Measurements from ENCODE around the gene POU2AF1. TPM values are rescaled to one million over a fixed set of nuclear protein-coding genes. Genes with fewer than 3 reads are reported as not detected.
A peak's percentile ranks its signal among the peaks of the same experiment; 100 is the strongest.

The POU2AF1 gene
- total and polyA plus RNA-seq, 2 of the 13 experiments (the other 11 are each of a cell fraction or from before 2014, with no cell fraction given) = 1.9 to 3.6 TPM

DNA sequence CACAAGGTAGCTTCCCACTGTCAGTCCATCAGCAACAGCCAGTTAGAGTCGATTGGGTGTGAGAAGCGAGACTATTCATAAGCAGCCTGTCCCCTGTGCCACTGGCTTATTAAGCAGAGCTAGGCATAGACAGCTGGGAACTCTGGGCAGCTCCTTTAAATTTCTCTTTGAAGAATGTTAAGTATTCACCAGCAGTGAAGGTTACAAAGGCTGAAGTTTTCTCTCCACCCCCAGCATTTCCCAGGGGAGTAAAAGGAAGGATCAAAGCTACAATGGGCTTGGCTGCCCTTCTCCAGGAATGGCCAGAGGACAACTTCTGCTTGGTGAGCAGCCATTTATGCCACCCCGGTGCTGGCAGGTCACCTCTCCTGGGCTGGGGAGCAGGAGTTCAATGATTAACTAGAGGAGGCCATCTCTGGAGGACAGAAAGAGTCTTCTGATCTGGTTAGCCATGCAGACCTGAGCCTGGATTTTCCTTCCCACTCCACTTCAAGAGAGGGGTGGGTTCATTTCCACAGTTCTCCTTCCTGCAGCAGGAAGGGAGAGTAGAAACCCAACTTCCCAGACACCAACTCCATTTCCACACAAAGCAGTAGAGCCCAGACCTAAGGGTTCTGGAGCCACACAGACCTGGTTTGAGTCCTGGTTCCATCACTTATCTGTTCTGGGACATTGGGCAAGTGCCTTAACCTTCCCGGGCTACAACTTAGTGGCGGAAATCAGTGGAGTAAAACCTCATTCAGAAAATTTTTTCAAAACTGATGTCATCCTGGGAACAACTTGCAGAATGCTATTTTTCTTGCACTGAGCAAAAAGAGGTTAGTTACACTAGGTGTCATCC, 58.1 kb downstream of the POU2AF1 start (continued):
- TF ChIP-seq ZNF326 (CRISPR knock-in tag; IDR thresholded peaks at IDR 0.05; ENCODE audit: borderline replicate concordance) (no peak), ZNF333 (CRISPR knock-in tag; IDR thresholded peaks at IDR 0.05; ENCODE audit: borderline replicate concordance) (no peak), ZNF773 (CRISPR knock-in tag; IDR thresholded peaks at IDR 0.05; ENCODE audit: borderline replicate concordance) (no peak), KLF12 (CRISPR knock-in tag; IDR thresholded peaks at IDR 0.05; ENCODE audit: borderline replicate concordance) (no peak), ZNF713 (CRISPR knock-in tag; IDR thresholded peaks at IDR 0.05) (no peak), BRCA1 (CRISPR knock-in tag; IDR thresholded peaks at IDR 0.05) (no peak), ATRX (CRISPR knock-in tag; IDR thresholded peaks at IDR 0.05; ENCODE audit: borderline replicate concordance) (no peak), BHLHE40 (IDR thresholded peaks at IDR 0.05; ENCODE audit: low read length) (no peak), ZHX2 (IDR thresholded peaks at IDR 0.05; ENCODE audit: low read depth) (0 out of 2 replicates have a peak, but pooled peaks have one; percentile 37), ZHX2 (CRISPR knock-in tag; IDR thresholded peaks at IDR 0.05; ENCODE audit: borderline replicate concordance) (no peak), ZNF251 (CRISPR knock-in tag; IDR thresholded peaks at IDR 0.05) (no peak), CHD2 (IDR thresholded peaks at IDR 0.05; ENCODE audit: low read depth, low read length) (no peak), ZMYM4 (CRISPR knock-in tag; IDR thresholded peaks at IDR 0.05) (peak; percentile 69; the same call in 1 of the 2 replicates), ATF2 (CRISPR knock-in tag; IDR thresholded peaks at IDR 0.05) (0 out of 2 replicates have a peak, but pooled peaks have one; percentile 20), ZNF720 (CRISPR knock-in tag; IDR thresholded peaks at IDR 0.05) (no peak), TAF15 (IDR thresholded peaks at IDR 0.05; ENCODE audit: low read depth, low read length, poor library complexity, severe bottlenecking) (no peak), ZKSCAN5 (CRISPR knock-in tag; IDR thresholded peaks at IDR 0.05) (no peak), ARID5B (CRISPR knock-in tag; IDR thresholded peaks at IDR 0.05) (0 out of 2 replicates have a peak, but pooled peaks have one; percentile 12), ZNF552 (CRISPR knock-in tag; IDR thresholded peaks at IDR 0.05; ENCODE audit: borderline replicate concordance) (no peak)
